Epithelial cell of esophagus (primary cell): ENCODE data around the gene FBXO38.

ENCODE experiments used
- DNase-seq: peaks from one replicate; pipeline ENCODE4 v3.0.0; 2010; ENCODE audit warnings: low read depth
- H3K4me3 ChIP-seq: 2 replicates; pipeline ENCODE4 v1.5.1; 2011; ENCODE audit warnings: mild to moderate bottlenecking, low read length, control low read depth
- CTCF ChIP-seq: IDR thresholded peaks from 2 replicates; pipeline ENCODE4 v1.5.1; 2011; ENCODE audit warnings: low read depth, mild to moderate bottlenecking, low read length, control low read depth, inconsistent platforms; ENCODE audit not compliant: insufficient read depth; ENCODE audit errors: missing control alignments

Gene FBXO38

GRCh38 chr5:148393390-148393741 lies 9.6 kb downstream of the FBXO38 start:
- no peak overlapping the region for H3K4me3 ChIP-seq
- peak; percentile 18 for DNase-seq
- TF ChIP-seq CTCF = no peak

GRCh38 chr5:148394587-148395019 lies 10.8 kb downstream of the FBXO38 start:
- no peak overlapping the region for H3K4me3 ChIP-seq
- no peak for TF ChIP-seq CTCF
- DNase-seq = no peak

- TF ChIP-seq CTCF = no peak
- DNase-seq = no peak
- H3K4me3 ChIP-seq = no peak overlapping the region
Measured at GRCh38 chr5:148395031-148395430, 11.3 kb downstream of the FBXO38 start.

GRCh38 chr5:148397968-148398595 lies 14.3 kb downstream of the FBXO38 start:
- TF ChIP-seq CTCF = no peak
- DNase-seq = peak; percentile 75
- H3K4me3 ChIP-seq = no peak overlapping the region

- no peak for DNase-seq
- H3K4me3 ChIP-seq = no peak overlapping the region
- no peak for TF ChIP-seq CTCF
Measured at GRCh38 chr5:148398698-148399121, 15.0 kb downstream of the FBXO38 start.

GRCh38 chr5:148401604-148402003 lies 17.8 kb downstream of the FBXO38 start:
- no peak for TF ChIP-seq CTCF
- H3K4me3 ChIP-seq = no peak overlapping the region
- no peak for DNase-seq

GRCh38 chr5:148403344-148403743 lies 19.6 kb downstream of the FBXO38 start:
- TF ChIP-seq CTCF = no peak
- H3K4me3 ChIP-seq = no peak overlapping the region
- no peak for DNase-seq
